ENCODE data around the gene ACTMAP. TPM values are rescaled to one million over a fixed set of nuclear protein-coding genes. Genes with fewer than 3 reads are reported as not detected.

ACTMAP gene
- total RNA-seq, 4 donors from 2014 or later: 4.2 to 14.6 (median 6.2) TPM

GRCh38 chr19:40739871-40740703 is 10.2 kb downstream of the ACTMAP start:
- Histone ChIP-seq H3K4me3 (no peak overlapping the region), H3K36me3 (peaks cover 0 to 49% of the 10 kb centered on the region in 2 donors), H3K27me3 (no peaks in the 10 kb centered on the region), H3K27ac (peak overlapping the region; percentile 53 to 76 (median 66)), H3K4me1 (peaks cover 8 to 11% of the 10 kb centered on the region in 2 donors), H3K9me3 (no peaks in the 10 kb centered on the region)
- peak; percentile 12 to 13 for ATAC-seq
- no peak for TF ChIP-seq POLR2A (IDR thresholded peaks at IDR 0.05)
- no peak for TF ChIP-seq CTCF (IDR thresholded peaks at IDR 0.05 in 4 of 5, conservative IDR thresholded peaks at IDR 0.05 in 1 of 5)
- intact Hi-C loops (cut with DNase I; ENCODE audit: low total_unique reads): no loop called here
- in situ Hi-C loops (cut with MboI; ENCODE audit: low sequenced_read_pairs in 4 of 4): no loop called here
- DNase-seq: peak in 1 of 2 donors; percentile 49

GRCh38 chr19:40739030-40739839 is 11.0 kb downstream of the ACTMAP start:
- no peak for TF ChIP-seq POLR2A (IDR thresholded peaks at IDR 0.05)
- TF ChIP-seq CTCF (IDR thresholded peaks at IDR 0.05 in 4 of 5, conservative IDR thresholded peaks at IDR 0.05 in 1 of 5): no peak
- in situ Hi-C loops (cut with MboI; ENCODE audit: low sequenced_read_pairs in 4 of 4): no loop called here

GRCh38 chr19:40737102-40737644 is 13.1 kb downstream of the ACTMAP start:
- in situ Hi-C loops (cut with MboI; ENCODE audit: low sequenced_read_pairs in 4 of 4) (no loop called here), intact Hi-C loops (cut with DNase I; ENCODE audit: low total_unique reads) (no loop called here)
- Histone ChIP-seq H3K36me3 (peaks cover 0 to 76% of the 10 kb centered on the region in 2 donors), H3K27ac (no peak overlapping the region), H3K4me1 (peaks cover 8 to 11% of the 10 kb centered on the region in 2 donors), H3K27me3 (no peaks in the 10 kb centered on the region), H3K9me3 (no peaks in the 10 kb centered on the region), H3K4me3 (no peak overlapping the region)
- TF ChIP-seq CTCF (IDR thresholded peaks at IDR 0.05 in 4 of 5, conservative IDR thresholded peaks at IDR 0.05 in 1 of 5): no peak
- TF ChIP-seq POLR2A (IDR thresholded peaks at IDR 0.05): no peak
- no peak for DNase-seq
- ATAC-seq: no peak

More at GRCh38 chr19:40739030-40739839, 11.0 kb downstream of the ACTMAP start:
- Histone ChIP-seq H3K27ac (peak overlapping the region; percentile 27 to 76 (median 66)), H3K4me3 (no peak overlapping the region), H3K36me3 (peaks cover 0 to 57% of the 10 kb centered on the region in 2 donors), H3K27me3 (no peaks in the 10 kb centered on the region), H3K4me1 (peaks cover 8 to 11% of the 10 kb centered on the region in 2 donors), H3K9me3 (no peaks in the 10 kb centered on the region)
- DNase-seq (no peak), ATAC-seq (no peak)
- intact Hi-C loops (cut with DNase I; ENCODE audit: low total_unique reads): no loop called here

- no peak for ATAC-seq
- intact Hi-C loops (cut with DNase I; ENCODE audit: low total_unique reads): no loop called here
- peaks cover 8 to 11% of the 10 kb centered on the region in 2 donors for H3K4me1 ChIP-seq
- H3K4me3 ChIP-seq: no peak overlapping the region
- H3K27me3 ChIP-seq: no peaks in the 10 kb centered on the region
- DNase-seq: no peak
- TF ChIP-seq POLR2A (IDR thresholded peaks at IDR 0.05): no peak
- TF ChIP-seq CTCF (IDR thresholded peaks at IDR 0.05 in 4 of 5, conservative IDR thresholded peaks at IDR 0.05 in 1 of 5): no peak
- no peaks in the 10 kb centered on the region for H3K9me3 ChIP-seq
- in situ Hi-C loops (cut with MboI; ENCODE audit: low sequenced_read_pairs in 4 of 4): no loop called here
- peaks cover 0 to 81% of the 10 kb centered on the region in 2 donors for H3K36me3 ChIP-seq
- no peak overlapping the region for H3K27ac ChIP-seq
Observed at GRCh38 chr19:40736661-40737060, 13.6 kb downstream of the ACTMAP start.

Data from gastrocnemius medialis (tissue), 4 donors.